Heart left ventricle (tissue), 13 donors: ENCODE results near the gene VTCN1.

Source experiments
- POLR2A ChIP-seq, 2 donors: fragments of 450-650 bp; IDR thresholded peaks; one replicate each; pipeline ENCODE4 v1.6.1; 2017; ENCODE audit warnings: antibody characterized with exemption in 2 of 2, mild to moderate bottlenecking in 2 of 2, moderate library complexity in 2 of 2
- TF ChIP-seq, protein P1 (sequence below), 12 donors: fragments of 200-600 bp; sonication (generic) in 4 of 12; IDR thresholded peaks; one replicate each; pipeline versions ENCODE4 v1.5.0 to v1.8.0; 2018 to 2022; ENCODE audit warnings: antibody characterized with exemption in 12 of 12, mild to moderate bottlenecking in 5 of 12
- donor health status: ischemic (EF 13 %, LVEDD 7.1; RV severe dilation, severe dysfunction).
- donor health status: DM: no; HTN: yes; CAD: no.
- donor health status: DM: no; HTN: no; CAD: no.
- donor health status: ischemic (EF 25% LVEDD 6.9; RV normal size, moderate dysfunction).
- donor health status: ischemic (EF 25% LVEDD 5.7; RV mildly dilated, moderate dysfunction).
- donor health status: ischemic (EF 35%, LVEDD 5.7; RV mildly dilated, moderate dysfunction).
- donor health status: nonischemic (EF 11% LVEDD 7.7; RV severe dilation, severe dysfunction).
- donor health status: DM: yes; HTN: yes; CAD: no.
- donor health status: PGD.
- donor health status: ischemic (EF 29% LVEDD 5.4; RV normal size, mild dysfunction).
- donor health status: nonischemic (EF 23%, LVEDD 6.1; RV moderate dilation, normal function).

DNA sequence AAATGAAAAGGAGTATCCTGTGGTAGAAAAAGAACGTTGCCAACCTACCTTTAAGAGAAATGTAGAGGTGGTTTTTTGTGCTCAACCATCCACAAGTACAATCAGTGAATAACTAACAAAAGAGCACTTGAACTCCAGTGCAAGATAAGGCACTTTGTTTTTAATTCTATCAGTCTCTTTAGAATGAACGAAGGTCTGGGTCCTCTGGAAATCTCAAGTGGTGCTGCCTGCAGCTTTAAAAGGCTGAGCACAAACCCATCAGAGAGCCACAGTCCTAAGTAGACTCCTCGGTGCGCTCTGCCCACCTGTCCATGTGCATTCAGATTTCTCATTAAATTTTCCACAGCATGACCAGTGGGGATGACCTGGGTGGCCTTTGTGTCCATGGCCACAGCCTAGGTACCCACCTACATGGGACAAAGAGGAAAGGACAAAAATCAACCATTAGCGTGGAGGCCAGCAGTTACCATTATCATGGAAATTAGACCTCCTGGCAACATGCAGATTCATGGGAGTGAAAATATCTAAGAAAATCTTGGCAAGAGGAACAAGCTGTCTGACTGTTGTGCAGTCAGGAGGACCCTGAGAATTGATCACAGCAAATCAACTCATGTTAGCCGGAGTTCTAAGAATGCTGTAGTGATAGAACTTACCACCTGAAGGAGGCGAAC, 98.5 kb downstream of the VTCN1 start:
- TF ChIP-seq, protein P1, sequence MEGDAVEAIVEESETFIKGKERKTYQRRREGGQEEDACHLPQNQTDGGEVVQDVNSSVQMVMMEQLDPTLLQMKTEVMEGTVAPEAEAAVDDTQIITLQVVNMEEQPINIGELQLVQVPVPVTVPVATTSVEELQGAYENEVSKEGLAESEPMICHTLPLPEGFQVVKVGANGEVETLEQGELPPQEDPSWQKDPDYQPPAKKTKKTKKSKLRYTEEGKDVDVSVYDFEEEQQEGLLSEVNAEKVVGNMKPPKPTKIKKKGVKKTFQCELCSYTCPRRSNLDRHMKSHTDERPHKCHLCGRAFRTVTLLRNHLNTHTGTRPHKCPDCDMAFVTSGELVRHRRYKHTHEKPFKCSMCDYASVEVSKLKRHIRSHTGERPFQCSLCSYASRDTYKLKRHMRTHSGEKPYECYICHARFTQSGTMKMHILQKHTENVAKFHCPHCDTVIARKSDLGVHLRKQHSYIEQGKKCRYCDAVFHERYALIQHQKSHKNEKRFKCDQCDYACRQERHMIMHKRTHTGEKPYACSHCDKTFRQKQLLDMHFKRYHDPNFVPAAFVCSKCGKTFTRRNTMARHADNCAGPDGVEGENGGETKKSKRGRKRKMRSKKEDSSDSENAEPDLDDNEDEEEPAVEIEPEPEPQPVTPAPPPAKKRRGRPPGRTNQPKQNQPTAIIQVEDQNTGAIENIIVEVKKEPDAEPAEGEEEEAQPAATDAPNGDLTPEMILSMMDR (IDR thresholded peaks at IDR 0.05): no peak
- no peak for TF ChIP-seq POLR2A (IDR thresholded peaks at IDR 0.05)
